Colon (tissue), 2 donors: ENCODE results near the gene CRIP2.

Source experiments
- FAIRE-seq: peaks from 2 replicates; lab custom pipeline; 2012; peaks lifted over from hg19 to GRCh38; lab: Jason Lieb, UNC
- donor health status: control.
- donor health status: control.

CRIP2 gene

GRCh38 chr14:105528586-105529318 lies 54.1 kb downstream of the CRIP2 start:
- FAIRE-seq, result no peak

GRCh38 chr14:105529319-105529568 lies 54.6 kb downstream of the CRIP2 start:
- no peak for FAIRE-seq
